Natural killer cell (primary cell): ENCODE results near the gene FOXN3. TPM values are rescaled to one million over a fixed set of nuclear protein-coding genes. Genes with fewer than 3 reads are reported as not detected.
A peak's percentile ranks its signal among the peaks of the same experiment; 100 is the strongest.
"Not testable (repeated sequence)": the region's sequence is repeated elsewhere in the genome, so short reads cannot be mapped to it uniquely, and the experiment has no call there.

ENCODE experiments used
- ATAC-seq, 3 donors: fragments of 150-1000 bp in 2 of 3; fragments of 200-7000 bp in 1 of 3; cut with Tn5 transposase; 1 replicate in 1 of 3; 2 replicates in 2 of 3; pipeline ENCODE4 v1.10.0; 2021; ENCODE audit warnings: mild to moderate bottlenecking in 2 of 3, moderate library complexity in 2 of 3
- DNase-seq, 2 donors: peaks; one replicate each; pipeline versions ENCODE4 v3.0.0 to v3.0.0-alpha.2; 2013 to 2021; ENCODE audit warnings: mixed read lengths in 1 of 2
- H3K27ac ChIP-seq: one replicate; pipeline ENCODE4 v1.5.1; 2013; ENCODE audit warnings: mild to moderate bottlenecking, low read length
- H3K27me3 ChIP-seq: one replicate; pipeline ENCODE4 v1.6.1; 2013; ENCODE audit warnings: low read length; ENCODE audit not compliant: control insufficient read depth, insufficient read depth
- H3K36me3 ChIP-seq: one replicate; pipeline ENCODE4 v1.6.1; 2013; ENCODE audit warnings: low read length; ENCODE audit not compliant: control insufficient read depth, insufficient read depth
- H3K4me1 ChIP-seq: one replicate; pipeline ENCODE4 v1.6.1; 2013; ENCODE audit warnings: low read length; ENCODE audit not compliant: control insufficient read depth, insufficient read depth
- H3K4me3 ChIP-seq: one replicate; pipeline ENCODE4 v1.5.1; 2013; ENCODE audit warnings: low read length
- H3K9me3 ChIP-seq: one replicate; pipeline ENCODE4 v1.6.1; 2013; ENCODE audit warnings: low read length; ENCODE audit not compliant: control insufficient read depth, insufficient read depth
- H3K27ac Mint-ChIP-seq, 2 donors: one replicate each; pipeline ENCODE4 v1.8.0; 2022; ENCODE audit warnings: mild to moderate bottlenecking in 2 of 2, mixed read lengths in 2 of 2, moderate library complexity in 1 of 2
- H3K27me3 Mint-ChIP-seq, 2 donors: one replicate each; pipeline ENCODE4 v1.8.0; 2022; ENCODE audit warnings: low read depth in 2 of 2, mixed read lengths in 2 of 2
- H3K36me3 Mint-ChIP-seq: one replicate; pipeline ENCODE4 v1.8.0; 2022; ENCODE audit warnings: mixed read lengths
- H3K4me1 Mint-ChIP-seq, 2 donors: one replicate each; pipeline ENCODE4 v1.8.0; 2022; ENCODE audit warnings: mixed read lengths in 2 of 2
- H3K4me3 Mint-ChIP-seq: one replicate; pipeline ENCODE4 v1.8.0; 2022; ENCODE audit warnings: mild to moderate bottlenecking, moderate library complexity, mixed read lengths
- H3K9me3 Mint-ChIP-seq, 2 donors: one replicate each; pipeline ENCODE4 v1.8.0; 2022; ENCODE audit warnings: mixed read lengths in 2 of 2
- WGBS: methylation state at CpG from one replicate; pipeline ENCODE4 v1.1.7; 2013; ENCODE audit warnings: missing lambda C conversion rate; ENCODE audit not compliant: insufficient coverage; 5-methylcytosine and 5-hydroxymethylcytosine counted together
- intact Hi-C: fragments of 100-400 bp; cut with micrococcal nuclease; formaldehyde crosslinking; loops from one replicate; pipeline ENCODE4 v1.14.2; 2022
- total RNA-seq, 4 donors: library from RNA; stranded (reverse); fragments of 120-200 nt in 1 of 4; gene quantifications; one replicate each; pipeline versions ENCODE4 v1.2.3 to v1.2.4, GENCODE V29; 2013 to 2022
- TF ChIP-seq, protein P1 (sequence below): fragments of 200-600 bp; IDR thresholded peaks from one replicate; pipeline ENCODE4 v1.8.0; 2022; ENCODE audit warnings: antibody characterized with exemption

The FOXN3 gene
- total RNA-seq, 3 donors from 2014 or later (not counting 1 experiment from before 2014, with no cell fraction given), result 209 to 216 (median 209) TPM

- WGBS, result 94% methylated on average over 11 of the region's 13 CpGs
- H3K27me3 ChIP-seq, H3K4me3 ChIP-seq, H3K4me1 Mint-ChIP-seq, ATAC-seq, H3K36me3 ChIP-seq, H3K36me3 Mint-ChIP-seq, H3K4me3 Mint-ChIP-seq, DNase-seq, H3K9me3 ChIP-seq, H3K27ac ChIP-seq, H3K9me3 Mint-ChIP-seq, H3K27ac Mint-ChIP-seq, intact Hi-C loops, H3K4me1 ChIP-seq: not testable (repeated sequence)
- peaks cover 20 to 41% of the 10 kb centered on the region in 2 donors for H3K27me3 Mint-ChIP-seq
Measured at GRCh38 chr14:89111232-89111631, 305.8 kb downstream of the FOXN3 start.

DNA sequence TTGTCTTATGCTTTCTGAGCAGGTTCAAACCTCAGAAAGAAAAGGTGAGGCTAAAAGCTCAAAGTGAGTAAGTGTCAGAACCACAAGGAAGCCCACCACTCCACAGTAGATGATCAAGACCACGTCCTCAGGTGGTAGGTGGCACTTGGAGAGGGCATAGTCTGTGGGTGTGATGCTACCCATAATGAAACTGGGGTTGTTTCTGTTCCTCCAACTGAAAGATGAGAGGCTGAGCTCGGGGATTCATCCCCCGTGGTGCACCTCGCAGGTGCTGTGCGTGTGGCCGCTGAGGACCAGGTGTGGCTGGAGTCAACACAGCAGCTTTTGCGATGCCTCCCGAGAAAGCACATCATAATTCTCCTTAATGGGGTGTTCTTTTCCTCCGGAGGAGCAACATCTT lies 306.9 kb downstream of the FOXN3 start:
- no peaks in the 10 kb centered on the region for H3K36me3 Mint-ChIP-seq

GRCh38 chr14:89108608-89109007 lies 308.4 kb downstream of the FOXN3 start:
- no peak for ATAC-seq
- WGBS, result 94% methylated on average over 4 of the region's 4 CpGs

More for the DNA sequence above, 306.9 kb downstream of the FOXN3 start:
- H3K4me3 ChIP-seq, result no peak overlapping the region
- intact Hi-C loops, result no loop called here
- no peak overlapping the region for H3K27ac ChIP-seq
- H3K27me3 ChIP-seq, result no peaks in the 10 kb centered on the region
- no peaks in the 10 kb centered on the region for H3K36me3 ChIP-seq
- no peaks in the 10 kb centered on the region for H3K9me3 Mint-ChIP-seq
- no peak overlapping the region for H3K27ac Mint-ChIP-seq
- ATAC-seq, result no peak
- no peaks in the 10 kb centered on the region for H3K4me1 ChIP-seq
- TF ChIP-seq, protein P1, sequence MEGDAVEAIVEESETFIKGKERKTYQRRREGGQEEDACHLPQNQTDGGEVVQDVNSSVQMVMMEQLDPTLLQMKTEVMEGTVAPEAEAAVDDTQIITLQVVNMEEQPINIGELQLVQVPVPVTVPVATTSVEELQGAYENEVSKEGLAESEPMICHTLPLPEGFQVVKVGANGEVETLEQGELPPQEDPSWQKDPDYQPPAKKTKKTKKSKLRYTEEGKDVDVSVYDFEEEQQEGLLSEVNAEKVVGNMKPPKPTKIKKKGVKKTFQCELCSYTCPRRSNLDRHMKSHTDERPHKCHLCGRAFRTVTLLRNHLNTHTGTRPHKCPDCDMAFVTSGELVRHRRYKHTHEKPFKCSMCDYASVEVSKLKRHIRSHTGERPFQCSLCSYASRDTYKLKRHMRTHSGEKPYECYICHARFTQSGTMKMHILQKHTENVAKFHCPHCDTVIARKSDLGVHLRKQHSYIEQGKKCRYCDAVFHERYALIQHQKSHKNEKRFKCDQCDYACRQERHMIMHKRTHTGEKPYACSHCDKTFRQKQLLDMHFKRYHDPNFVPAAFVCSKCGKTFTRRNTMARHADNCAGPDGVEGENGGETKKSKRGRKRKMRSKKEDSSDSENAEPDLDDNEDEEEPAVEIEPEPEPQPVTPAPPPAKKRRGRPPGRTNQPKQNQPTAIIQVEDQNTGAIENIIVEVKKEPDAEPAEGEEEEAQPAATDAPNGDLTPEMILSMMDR, result no peak
- WGBS, result 75% methylated on average over 9 of the region's 9 CpGs
- peaks cover 16 to 48% of the 10 kb centered on the region in 2 donors for H3K27me3 Mint-ChIP-seq
- H3K4me1 Mint-ChIP-seq, result no peaks in the 10 kb centered on the region
- H3K9me3 ChIP-seq, result no peaks in the 10 kb centered on the region
- no peak for DNase-seq
- H3K4me3 Mint-ChIP-seq, result no peak overlapping the region

DNA sequence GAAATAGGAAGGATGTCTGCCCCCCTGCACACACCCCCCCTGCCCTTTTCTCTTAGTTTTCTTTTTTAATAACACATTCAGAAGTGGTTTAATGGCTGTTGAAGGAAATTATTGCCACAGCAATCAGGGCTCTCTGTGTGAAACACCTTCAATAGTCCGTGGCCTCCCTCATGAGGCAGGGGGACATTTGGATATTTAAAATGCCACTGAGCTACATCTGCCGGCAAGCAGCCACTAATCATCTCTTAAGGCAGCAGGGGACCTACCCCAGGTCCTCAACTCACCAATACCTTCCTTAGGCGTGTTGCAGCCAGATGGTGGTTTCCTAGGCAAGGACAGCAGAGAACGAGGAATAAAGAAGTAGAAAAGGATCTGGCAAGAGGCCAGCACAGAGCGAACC lies 309.4 kb downstream of the FOXN3 start:
- Histone ChIP-seq H3K27ac (no peak overlapping the region), H3K36me3 (no peaks in the 10 kb centered on the region), H3K4me3 (no peak overlapping the region), H3K27me3 (no peaks in the 10 kb centered on the region), H3K9me3 (peaks cover 3% of the 10 kb centered on the region), H3K4me1 (no peaks in the 10 kb centered on the region)
- Mint-ChIP-seq H3K36me3 (no peaks in the 10 kb centered on the region), H3K27ac (no peak overlapping the region), H3K9me3 (no peaks in the 10 kb centered on the region), H3K27me3 (peaks cover 22 to 48% of the 10 kb centered on the region in 2 donors), H3K4me3 (no peak overlapping the region), H3K4me1 (no peaks in the 10 kb centered on the region)
- WGBS, result 56% methylated on average over 5 of the region's 5 CpGs
- TF ChIP-seq, protein P1, result no peak
- ATAC-seq (no peak), DNase-seq (no peak)
- intact Hi-C loops, result no loop called here

More at GRCh38 chr14:89108608-89109007, 308.4 kb downstream of the FOXN3 start:
- no peak for DNase-seq
- TF ChIP-seq, protein P1, result no peak
- no peak overlapping the region for H3K4me3 ChIP-seq
- H3K27me3 ChIP-seq, result no peaks in the 10 kb centered on the region
- intact Hi-C loops, result no loop called here
- H3K4me1 ChIP-seq, result no peaks in the 10 kb centered on the region
- Mint-ChIP-seq H3K4me1 (no peaks in the 10 kb centered on the region), H3K27ac (no peak overlapping the region), H3K36me3 (no peaks in the 10 kb centered on the region), H3K27me3 (peaks cover 17 to 46% of the 10 kb centered on the region in 2 donors), H3K4me3 (peak overlapping the region; percentile 43), H3K9me3 (no peaks in the 10 kb centered on the region)
- H3K36me3 ChIP-seq, result no peaks in the 10 kb centered on the region
- H3K9me3 ChIP-seq, result peaks cover 3% of the 10 kb centered on the region
- no peak overlapping the region for H3K27ac ChIP-seq
